ENCODE data around the gene KCNH5.

KCNH5 gene

GRCh38 chr14:62994096-62994495 lies 51.2 kb downstream of the KCNH5 start:
- DNase-seq (ENCODE audit: low read depth in 1 of 2, low spot score in 1 of 2) = no peak

- DNase-seq (ENCODE audit: low read depth in 1 of 2, low spot score in 1 of 2) = no peak
Measured at GRCh38 chr14:62988967-62989366, 56.3 kb downstream of the KCNH5 start.

GRCh38 chr14:62983821-62984220 lies 61.4 kb downstream of the KCNH5 start:
- DNase-seq (ENCODE audit: low read depth in 1 of 2, low spot score in 1 of 2) = no peak

GRCh38 chr14:62980693-62981092 lies 64.6 kb downstream of the KCNH5 start:
- no peak for DNase-seq (ENCODE audit: low read depth in 1 of 2, low spot score in 1 of 2)

GRCh38 chr14:62957562-62957961 lies 87.7 kb downstream of the KCNH5 start:
- DNase-seq (ENCODE audit: low read depth in 1 of 2, low spot score in 1 of 2) = no peak

GRCh38 chr14:62956413-62956812 lies 88.8 kb downstream of the KCNH5 start:
- no peak for DNase-seq (ENCODE audit: low read depth in 1 of 2, low spot score in 1 of 2)

GRCh38 chr14:62954165-62954564 lies 91.1 kb downstream of the KCNH5 start:
- DNase-seq (ENCODE audit: low read depth in 1 of 2, low spot score in 1 of 2) = no peak

- DNase-seq (ENCODE audit: low read depth in 1 of 2, low spot score in 1 of 2) = no peak
Measured at GRCh38 chr14:62952226-62952625, 93.0 kb downstream of the KCNH5 start.

GRCh38 chr14:62947301-62947700 lies 98.0 kb downstream of the KCNH5 start:
- no peak for DNase-seq (ENCODE audit: low read depth in 1 of 2, low spot score in 1 of 2)

- no peak for DNase-seq (ENCODE audit: low read depth in 1 of 2, low spot score in 1 of 2)
Measured at GRCh38 chr14:62946221-62946620, 99.0 kb downstream of the KCNH5 start.

GRCh38 chr14:62943202-62943601 lies 102.1 kb downstream of the KCNH5 start:
- DNase-seq (ENCODE audit: low read depth in 1 of 2, low spot score in 1 of 2) = no peak

- DNase-seq (ENCODE audit: low read depth in 1 of 2, low spot score in 1 of 2) = no peak
Measured at GRCh38 chr14:62939970-62940369, 105.3 kb downstream of the KCNH5 start.

- DNase-seq (ENCODE audit: low read depth in 1 of 2, low spot score in 1 of 2) = no peak
Measured at GRCh38 chr14:62938778-62939177, 106.5 kb downstream of the KCNH5 start.

- DNase-seq (ENCODE audit: low read depth in 1 of 2, low spot score in 1 of 2) = no peak
Measured at GRCh38 chr14:62934439-62934838, 110.8 kb downstream of the KCNH5 start.

- DNase-seq (ENCODE audit: low read depth in 1 of 2, low spot score in 1 of 2) = no peak
Measured at GRCh38 chr14:62921466-62921865, 123.8 kb downstream of the KCNH5 start.

GRCh38 chr14:62916551-62916950 lies 128.7 kb downstream of the KCNH5 start:
- DNase-seq (ENCODE audit: low read depth in 1 of 2, low spot score in 1 of 2) = no peak

GRCh38 chr14:62914873-62915272 lies 130.4 kb downstream of the KCNH5 start:
- no peak for DNase-seq (ENCODE audit: low read depth in 1 of 2, low spot score in 1 of 2)

GRCh38 chr14:62914025-62914424 lies 131.2 kb downstream of the KCNH5 start:
- DNase-seq (ENCODE audit: low read depth in 1 of 2, low spot score in 1 of 2) = no peak

- no peak for DNase-seq (ENCODE audit: low read depth in 1 of 2, low spot score in 1 of 2)
Measured at GRCh38 chr14:62908506-62908905, 136.8 kb downstream of the KCNH5 start.

GRCh38 chr14:62905566-62905965 lies 139.7 kb downstream of the KCNH5 start:
- no peak for DNase-seq (ENCODE audit: low read depth in 1 of 2, low spot score in 1 of 2)

GRCh38 chr14:62897771-62898170 lies 147.5 kb downstream of the KCNH5 start:
- DNase-seq (ENCODE audit: low read depth in 1 of 2, low spot score in 1 of 2) = no peak

- DNase-seq (ENCODE audit: low read depth in 1 of 2, low spot score in 1 of 2) = no peak
Measured at GRCh38 chr14:62896932-62897456, 148.3 kb downstream of the KCNH5 start.

- DNase-seq (ENCODE audit: low read depth in 1 of 2, low spot score in 1 of 2) = no peak
Measured at GRCh38 chr14:62894736-62895135, 150.5 kb downstream of the KCNH5 start.

GRCh38 chr14:62889364-62889763 lies 155.9 kb downstream of the KCNH5 start:
- no peak for DNase-seq (ENCODE audit: low read depth in 1 of 2, low spot score in 1 of 2)

All from activated T-helper 1 cell treated with anti-CD3 and anti-CD28 coated beads, Interleukin-2, amount 50 U/mL, for 16 hours (primary cell).